BE2C (cell line): ENCODE results near the gene FGF6.

Experiments
- DNase-seq: peaks from one replicate; pipeline ENCODE4 v3.0.0-alpha.2; 2020
- H3K27me3 ChIP-seq: fragments of 250-450 bp; sonication (Bioruptor Pico); 2 replicates; pipeline ENCODE4 v1.5.1; 2020; ENCODE audit warnings: mild to moderate bottlenecking
- H3K36me3 ChIP-seq: fragments of 250-450 bp; sonication (Bioruptor Pico); 2 replicates; pipeline ENCODE4 v1.5.1; 2020; ENCODE audit warnings: mild to moderate bottlenecking
- H3K4me1 ChIP-seq: fragments of 250-450 bp; sonication (Bioruptor Pico); 2 replicates; pipeline ENCODE4 v1.5.1; 2020
- H3K4me3 ChIP-seq: 2 replicates; pipeline ENCODE4 v1.5.1; 2011; ENCODE audit warnings: low read depth, low read length
- H3K9me3 ChIP-seq: fragments of 250-450 bp; sonication (Bioruptor Pico); 2 replicates; pipeline ENCODE4 v1.5.1; 2020
- TF ChIP-seq, protein P1 (sequence below): IDR thresholded peaks from 2 replicates; pipeline ENCODE4 v1.5.1; 2012; ENCODE audit warnings: mild to moderate bottlenecking, low read depth, low read length

FGF6 gene

DNA sequence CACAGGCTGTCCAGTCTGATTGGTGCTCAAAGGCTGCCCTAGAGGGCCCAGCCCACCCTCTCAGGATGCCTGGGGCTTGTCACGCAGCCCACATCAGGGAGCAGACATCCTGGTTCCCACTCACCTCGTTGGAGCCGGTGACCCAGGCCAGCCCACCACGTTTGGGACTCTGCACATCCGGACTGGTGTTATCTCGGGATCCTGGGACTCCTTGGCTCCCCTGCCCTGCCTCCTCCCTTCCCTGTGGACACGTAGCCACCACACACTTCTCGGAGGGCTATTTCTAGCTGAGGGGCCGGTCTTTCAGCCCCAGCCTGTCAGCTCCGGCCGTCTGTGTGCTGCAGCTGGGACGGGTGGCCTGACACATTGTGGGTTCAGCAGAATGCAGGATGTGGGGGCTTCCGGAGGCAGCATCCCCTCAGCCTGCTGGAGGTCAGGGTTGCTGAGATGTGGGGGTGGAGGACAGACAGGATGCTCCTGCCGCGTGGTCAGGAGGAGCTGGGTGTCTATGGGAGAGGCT is 53.3 kb downstream of the FGF6 start:
- Histone ChIP-seq H3K4me1 (no peaks in the 10 kb centered on the region), H3K9me3 (no peaks in the 10 kb centered on the region; the same call in 1 of the 2 replicates), H3K27me3 (peaks cover 27% of the 10 kb centered on the region), H3K36me3 (no peaks in the 10 kb centered on the region), H3K4me3 (no peak overlapping the region)
- no peak for DNase-seq
- TF ChIP-seq, protein P1, sequence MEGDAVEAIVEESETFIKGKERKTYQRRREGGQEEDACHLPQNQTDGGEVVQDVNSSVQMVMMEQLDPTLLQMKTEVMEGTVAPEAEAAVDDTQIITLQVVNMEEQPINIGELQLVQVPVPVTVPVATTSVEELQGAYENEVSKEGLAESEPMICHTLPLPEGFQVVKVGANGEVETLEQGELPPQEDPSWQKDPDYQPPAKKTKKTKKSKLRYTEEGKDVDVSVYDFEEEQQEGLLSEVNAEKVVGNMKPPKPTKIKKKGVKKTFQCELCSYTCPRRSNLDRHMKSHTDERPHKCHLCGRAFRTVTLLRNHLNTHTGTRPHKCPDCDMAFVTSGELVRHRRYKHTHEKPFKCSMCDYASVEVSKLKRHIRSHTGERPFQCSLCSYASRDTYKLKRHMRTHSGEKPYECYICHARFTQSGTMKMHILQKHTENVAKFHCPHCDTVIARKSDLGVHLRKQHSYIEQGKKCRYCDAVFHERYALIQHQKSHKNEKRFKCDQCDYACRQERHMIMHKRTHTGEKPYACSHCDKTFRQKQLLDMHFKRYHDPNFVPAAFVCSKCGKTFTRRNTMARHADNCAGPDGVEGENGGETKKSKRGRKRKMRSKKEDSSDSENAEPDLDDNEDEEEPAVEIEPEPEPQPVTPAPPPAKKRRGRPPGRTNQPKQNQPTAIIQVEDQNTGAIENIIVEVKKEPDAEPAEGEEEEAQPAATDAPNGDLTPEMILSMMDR: no peak

DNA sequence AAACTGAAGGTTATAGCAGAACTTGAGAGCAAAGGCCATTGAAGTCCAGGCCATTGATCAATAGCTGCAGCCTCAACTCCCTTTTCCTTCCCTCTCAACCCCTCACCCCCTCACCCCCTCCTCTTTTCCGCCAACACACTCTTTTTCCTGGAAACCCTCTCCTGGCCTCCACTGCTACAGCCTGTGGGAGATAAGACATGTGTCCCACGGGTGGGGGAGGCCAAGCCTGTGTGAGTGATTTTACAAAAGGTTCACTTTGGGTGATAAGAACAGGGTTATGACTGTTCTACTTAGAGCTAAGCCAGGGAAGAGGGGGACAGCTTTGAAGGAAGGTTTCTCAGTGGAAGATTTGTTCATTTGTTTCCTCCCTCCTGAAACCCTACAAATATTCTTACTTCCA is 57.0 kb downstream of the FGF6 start:
- TF ChIP-seq, protein P1: no peak

DNA sequence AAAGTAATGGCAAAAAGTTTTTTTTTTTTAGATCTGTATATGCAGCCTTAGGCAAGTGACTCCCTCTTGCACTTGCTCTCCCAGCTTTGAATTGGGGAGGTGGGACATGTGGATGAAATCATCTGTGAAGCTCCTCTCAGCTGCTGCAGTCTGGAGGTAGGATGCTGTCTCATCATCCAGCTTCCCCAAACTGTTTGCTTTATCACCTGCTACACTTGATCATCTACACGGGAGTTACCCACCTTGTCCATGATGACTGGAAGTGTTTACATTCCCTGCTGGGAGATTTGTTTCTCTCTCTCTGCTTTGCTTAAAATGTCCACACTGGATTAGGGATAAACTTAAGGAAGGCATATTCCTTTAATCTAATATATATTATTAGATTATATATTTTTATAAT is 57.6 kb downstream of the FGF6 start:
- Histone ChIP-seq H3K4me3 (no peak overlapping the region), H3K27me3 (peaks cover 20% of the 10 kb centered on the region), H3K36me3 (no peaks in the 10 kb centered on the region), H3K9me3 (no peaks in the 10 kb centered on the region), H3K4me1 (no peaks in the 10 kb centered on the region)
- TF ChIP-seq, protein P1: no peak
- no peak for DNase-seq

More for the DNA sequence above, 57.0 kb downstream of the FGF6 start:
- H3K9me3 ChIP-seq: no peaks in the 10 kb centered on the region
- no peak for DNase-seq
- H3K27me3 ChIP-seq: peaks cover 23% of the 10 kb centered on the region
- H3K4me1 ChIP-seq: no peaks in the 10 kb centered on the region
- H3K36me3 ChIP-seq: no peaks in the 10 kb centered on the region
- H3K4me3 ChIP-seq: no peak overlapping the region

DNA sequence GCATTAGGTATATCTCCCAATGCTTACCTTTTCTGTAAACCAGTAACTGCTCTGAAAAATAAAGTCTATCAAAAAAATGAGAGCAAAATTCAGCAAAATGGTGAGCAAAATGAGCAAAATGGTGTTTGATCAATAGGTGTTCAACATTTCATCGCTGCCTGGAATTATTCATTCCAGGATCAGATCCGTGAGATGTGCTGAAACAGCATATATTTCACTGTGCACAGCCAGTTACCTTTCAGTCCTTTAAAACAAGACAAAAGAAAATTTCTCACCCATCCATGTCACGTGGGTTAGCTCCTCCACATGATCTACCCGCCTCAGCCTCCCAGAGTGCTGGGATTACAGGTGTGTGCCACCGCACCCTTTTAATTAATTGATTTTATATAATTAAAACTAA is 58.0 kb downstream of the FGF6 start:
- Histone ChIP-seq H3K36me3 (no peaks in the 10 kb centered on the region), H3K9me3 (no peaks in the 10 kb centered on the region), H3K4me1 (no peaks in the 10 kb centered on the region), H3K4me3 (no peak overlapping the region), H3K27me3 (peaks cover 16% of the 10 kb centered on the region)
- TF ChIP-seq, protein P1: no peak
- no peak for DNase-seq

DNA sequence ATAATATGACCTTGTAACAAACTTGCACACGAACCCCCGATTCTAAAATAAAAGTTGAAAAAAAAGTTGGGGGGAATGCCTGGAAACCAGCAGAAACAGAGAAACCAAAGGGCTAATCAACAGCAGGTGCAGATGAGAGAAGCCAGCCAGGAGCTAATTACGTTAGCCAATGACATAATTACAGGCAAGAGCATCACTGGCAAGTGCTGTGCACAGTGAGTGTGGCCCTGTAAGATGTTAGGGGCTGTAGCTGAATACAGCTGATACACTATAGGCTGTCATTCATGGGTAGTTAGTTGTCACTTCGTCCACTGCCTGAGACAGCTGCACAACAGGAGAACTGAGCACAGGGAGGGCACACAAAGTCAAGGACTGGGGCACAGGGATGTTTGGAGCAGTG is 58.8 kb downstream of the FGF6 start:
- no peaks in the 10 kb centered on the region for H3K9me3 ChIP-seq
- TF ChIP-seq, protein P1: no peak
- H3K4me3 ChIP-seq: no peak overlapping the region
- H3K36me3 ChIP-seq: no peaks in the 10 kb centered on the region
- no peak for DNase-seq
- H3K27me3 ChIP-seq: peaks cover 8% of the 10 kb centered on the region
- no peaks in the 10 kb centered on the region for H3K4me1 ChIP-seq
